A549 (cell line): ENCODE measurements around the gene LMTK3. TPM values are rescaled to one million over a fixed set of nuclear protein-coding genes. Genes with fewer than 3 reads are reported as not detected.
A peak's percentile ranks its signal among the peaks of the same experiment; 100 is the strongest.

Experiments used
- ATAC-seq, 2 experiments: fragments of 200-7000 bp in 1 of 2; fragments of >200 bp in 1 of 2; cut with Nextera tagmentation in 1 of 2; cut with Tn5 transposase in 1 of 2; 3 replicates each; pipeline versions ENCODE4 v1.8.0 to v1.9.1; 2018 to 2020; ENCODE audit warnings: mild to moderate bottlenecking in 1 of 2, moderate library complexity in 1 of 2
- CTCF ChIA-PET: fragments of 300-600 bp; sonication (Branson Sonifier 250); formaldehyde crosslinking; extraction: SDS; loops from one replicate; lab custom pipeline; 2021; ENCODE audit warnings: antibody characterized with exemption, inconsistent platforms; lab: Yijun Ruan, JAX
- POLR2A ChIA-PET: fragments of 350-600 bp; formaldehyde crosslinking; extraction: SDS; loops from one replicate; lab custom pipeline; 2021; ENCODE audit warnings: antibody characterized with exemption, inconsistent platforms; lab: Yijun Ruan, JAX
- DNase-seq, 2 experiments: peaks; one replicate each; pipeline versions ENCODE4 v3.0.0 to v3.0.0-alpha.2; 2011 to 2016; ENCODE audit warnings: low read depth in 1 of 2, low spot score in 1 of 2
- FAIRE-seq: peaks from 2 replicates; lab custom pipeline; 2011; peaks lifted over from hg19 to GRCh38; lab: Jason Lieb, UNC
- H3K27ac ChIP-seq, 2 experiments: fragments of >200 bp; sonication (Bioruptor Twin); formaldehyde crosslinking; 3 replicates each; pipeline ENCODE4 v1.5.1; 2016 to 2017
- H3K4me1 ChIP-seq: fragments of >200 bp; sonication (Bioruptor Twin); formaldehyde crosslinking; 3 replicates; pipeline ENCODE4 v1.6.1; 2016
- H3K4me2 ChIP-seq: fragments of >200 bp; sonication (Bioruptor Twin); formaldehyde crosslinking; 3 replicates; pipeline ENCODE4 v1.6.1; 2016
- H3K4me3 ChIP-seq: fragments of >200 bp; sonication (Bioruptor Twin); formaldehyde crosslinking; 3 replicates; pipeline ENCODE4 v1.5.1; 2016
- H3K9me3 ChIP-seq: fragments of >200 bp; sonication (Bioruptor Twin); formaldehyde crosslinking; 3 replicates; pipeline ENCODE4 v1.6.1; 2016
- CHD4 ChIP-seq: fragments of 200-600 bp; sonication (generic); IDR thresholded peaks from 2 replicates; pipeline ENCODE4 v1.6.1; 2016; ENCODE audit warnings: antibody characterized with exemption, mild to moderate bottlenecking, borderline replicate concordance
- EHF ChIP-seq: fragments of 250-450 bp; sonication (Bioruptor Pico); IDR thresholded peaks from 2 replicates; pipeline ENCODE4 v1.5.0; 2020; ENCODE audit warnings: mild to moderate bottlenecking
- ESRRA ChIP-seq: fragments of 150-350 bp; IDR thresholded peaks from 2 replicates; pipeline ENCODE4 v1.6.1; 2014; ENCODE audit warnings: mild to moderate bottlenecking, low read length, borderline replicate concordance
- GATA3 ChIP-seq: IDR thresholded peaks from 2 replicates; pipeline ENCODE4 v1.6.1; 2012; ENCODE audit warnings: borderline replicate concordance
- HDAC2 ChIP-seq: fragments of 200-600 bp; sonication (generic); IDR thresholded peaks from 2 replicates; pipeline ENCODE4 v1.6.1; 2016
- HMGXB4 ChIP-seq: fragments of 250-450 bp; sonication (Bioruptor Pico); IDR thresholded peaks from 2 replicates; pipeline ENCODE4 v1.5.0; 2021; ENCODE audit warnings: mild to moderate bottlenecking, moderate library complexity, borderline replicate concordance
- POLR2AphosphoS2 ChIP-seq: conservative IDR thresholded peaks from 2 replicates; pipeline ENCODE4 v1.6.1; 2012; ENCODE audit warnings: low read length, improper control_type of control experiment, inconsistent platforms
- TP53 ChIP-seq: fragments of 250-450 bp; sonication (Bioruptor Pico); IDR thresholded peaks from 2 replicates; pipeline ENCODE4 v1.5.0; 2021; ENCODE audit warnings: mild to moderate bottlenecking, moderate library complexity
- ZFP36 ChIP-seq: fragments of 450-650 bp; IDR thresholded peaks from 2 replicates; pipeline ENCODE4 v1.6.1; 2014; ENCODE audit warnings: borderline replicate concordance; ENCODE audit not compliant: partially characterized antibody
- ZNF302 ChIP-seq: fragments of 250-450 bp; sonication (Bioruptor Pico); IDR thresholded peaks from 2 replicates; pipeline ENCODE4 v1.9.0; 2021; ENCODE audit warnings: inconsistent platforms, mild to moderate bottlenecking, moderate library complexity
- WGBS: methylation state at CpG from one replicate; pipeline ENCODE4 v1.1.6; 2017; ENCODE audit errors: missing lambda C conversion rate; 5-methylcytosine and 5-hydroxymethylcytosine counted together
- polyA plus RNA-seq, 4 experiments: library from polyadenylated mRNA; depleted of rRNA in 3 of 4; stranded (reverse); fragments of >200 nt; fragmentation: RNase III in 1 of 4; extraction: RNeasy Plus Mini Kit Qiagen cat#74134 plus additional on column Dnase treatment in 1 of 4; gene quantifications; 2 replicates in 3 of 4; 3 replicates in 1 of 4; pipeline ENCODE4 v1.2.3, GENCODE V29; 2011 to 2017
- TF ChIP-seq, protein P1 (sequence below): IDR thresholded peaks from 2 replicates; pipeline ENCODE4 v1.6.1; 2012; ENCODE audit warnings: low read depth, borderline replicate concordance

LMTK3 gene
- polyA plus RNA-seq, 2 of the 4 experiments (the other 2 are of a cell fraction): 0.62 to 6.1 TPM

DNA sequence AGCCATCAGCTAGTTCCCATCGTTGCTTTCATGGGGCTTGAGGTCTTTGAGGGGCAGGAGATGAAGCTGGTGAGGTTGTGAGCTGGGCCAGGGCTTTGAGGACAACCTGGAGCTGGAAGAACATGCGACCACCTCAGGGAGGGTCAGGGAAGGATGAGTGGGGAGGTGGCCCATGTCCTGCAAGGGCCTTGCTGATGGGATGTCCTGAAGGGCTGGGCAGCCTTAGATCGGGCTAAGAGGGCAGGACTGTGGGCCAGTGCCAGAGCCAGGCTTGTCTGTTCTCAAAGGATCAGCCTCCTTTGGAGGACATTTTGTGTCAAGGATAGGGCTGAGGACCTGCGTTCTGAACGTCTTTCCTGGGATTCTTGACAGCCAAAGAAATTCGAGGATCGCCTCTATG is 31.9 kb downstream of the LMTK3 start:
- no peak for DNase-seq
- Histone ChIP-seq H3K27ac (no peak overlapping the region), H3K4me3 (no peak overlapping the region), H3K4me1 (peaks cover 16% of the 10 kb centered on the region), H3K9me3 (no peaks in the 10 kb centered on the region)
- ChIA-PET POLR2A (interaction anchor here (1.4 to 1.6 kb wide), 2 partner anchors 8 to 13 kb away, joined by 3 read pairs; no protein-coding TSS in a partner anchor), CTCF (interaction anchor here (0.9 to 3.6 kb wide), 5 partner anchors 9 to 109 kb away, joined by 3 to 36 read pairs (median 6); partner anchors contain the start of gene KDELR1)
- 83% methylated on average over 7 of the region's 7 CpGs for WGBS
- no peak for FAIRE-seq
- peak in 1 of 2 experiments; percentile 8; a peak in 3 of 6 replicates for ATAC-seq
- TF ChIP-seq POLR2AphosphoS2: peak; percentile 47; the same call in 1 of the 2 replicates
- TF ChIP-seq EHF (CRISPR knock-in tag): no peak
- no peak for TF ChIP-seq ZNF302 (CRISPR knock-in tag)
- TF ChIP-seq, all 56 proteins: peak for 1
- no peak overlapping the region for H3K4me2 ChIP-seq

GRCh38 chr19:48478339-48479256 is 33.0 kb downstream of the LMTK3 start:
- ChIA-PET CTCF (interaction anchor here (1.1 to 6.5 kb wide), 5 partner anchors 10 to 110 kb away, joined by 4 to 58 read pairs (median 7); partner anchors contain the start of gene KDELR1), POLR2A (interaction anchor here (1.4 kb wide), 1 partner anchor 9 kb away, joined by 3 read pairs; no protein-coding TSS in a partner anchor)
- Histone ChIP-seq H3K4me3 (no peak overlapping the region), H3K9me3 (no peaks in the 10 kb centered on the region), H3K27ac (no peak overlapping the region), H3K4me1 (peaks cover 14% of the 10 kb centered on the region), H3K4me2 (no peak overlapping the region)
- FAIRE-seq (no peak), ATAC-seq (no peak), DNase-seq (no peak)
- WGBS: 93% methylated on average over 16 of the region's 29 CpGs
- no peak for TF ChIP-seq HDAC2
- TF ChIP-seq, all 56 proteins: peak for 0

DNA sequence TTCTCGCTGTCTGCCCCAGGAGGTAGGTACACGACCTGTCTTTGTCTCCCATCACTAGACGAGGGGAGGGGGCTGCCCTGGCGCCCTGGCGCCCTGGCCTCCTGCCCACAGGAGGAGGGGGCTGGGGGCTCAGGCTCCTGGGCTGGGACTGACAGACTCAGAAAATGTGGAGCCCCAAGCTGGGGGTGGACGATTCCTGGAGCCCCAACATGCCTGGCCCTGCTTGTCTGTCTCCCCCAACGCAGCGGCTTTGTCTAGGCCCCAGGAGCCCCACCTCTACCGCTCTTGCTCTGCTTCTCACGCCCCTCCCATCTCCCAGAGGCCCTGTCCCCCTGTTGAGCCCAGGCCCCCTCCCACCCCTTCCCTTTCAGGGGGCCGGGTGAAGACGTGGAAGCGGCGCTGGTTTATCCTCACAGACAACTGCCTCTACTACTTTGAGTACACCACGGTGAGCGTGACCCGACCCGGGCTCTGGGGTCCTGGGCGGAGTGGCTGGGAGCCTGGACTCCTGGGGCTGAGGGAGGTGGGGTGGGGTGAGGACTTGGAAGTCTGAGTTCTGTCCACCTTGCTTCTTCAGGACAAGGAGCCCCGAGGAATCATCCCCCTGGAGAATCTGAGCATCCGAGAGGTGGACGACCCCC is 33.8 kb downstream of the LMTK3 start:
- peaks cover 12% of the 10 kb centered on the region for H3K4me1 ChIP-seq
- WGBS: 87% methylated on average over 22 of the region's 22 CpGs
- 0 out of 6 replicates have a peak overlapping the region, but pooled peaks of 1 of the 2 experiments have one; percentile 6 for H3K27ac ChIP-seq
- H3K4me2 ChIP-seq: no peak overlapping the region
- no peak for TF ChIP-seq TP53 (CRISPR knock-in tag)
- TF ChIP-seq CHD4: no peak
- TF ChIP-seq HMGXB4: no peak
- TF ChIP-seq, protein P1, sequence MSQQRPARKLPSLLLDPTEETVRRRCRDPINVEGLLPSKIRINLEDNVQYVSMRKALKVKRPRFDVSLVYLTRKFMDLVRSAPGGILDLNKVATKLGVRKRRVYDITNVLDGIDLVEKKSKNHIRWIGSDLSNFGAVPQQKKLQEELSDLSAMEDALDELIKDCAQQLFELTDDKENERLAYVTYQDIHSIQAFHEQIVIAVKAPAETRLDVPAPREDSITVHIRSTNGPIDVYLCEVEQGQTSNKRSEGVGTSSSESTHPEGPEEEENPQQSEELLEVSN: no peak
- TF ChIP-seq POLR2AphosphoS2: no peak
- TF ChIP-seq, all 56 proteins: peak for 0
- POLR2A ChIA-PET: no interaction called here
- no peak for ATAC-seq
- no peak overlapping the region for H3K4me3 ChIP-seq
- no peak for FAIRE-seq
- CTCF ChIA-PET: interaction anchor here (6.5 kb wide), 1 partner anchor 11 kb away, joined by 58 read pairs; no protein-coding TSS in a partner anchor
- no peaks in the 10 kb centered on the region for H3K9me3 ChIP-seq
- DNase-seq: no peak

DNA sequence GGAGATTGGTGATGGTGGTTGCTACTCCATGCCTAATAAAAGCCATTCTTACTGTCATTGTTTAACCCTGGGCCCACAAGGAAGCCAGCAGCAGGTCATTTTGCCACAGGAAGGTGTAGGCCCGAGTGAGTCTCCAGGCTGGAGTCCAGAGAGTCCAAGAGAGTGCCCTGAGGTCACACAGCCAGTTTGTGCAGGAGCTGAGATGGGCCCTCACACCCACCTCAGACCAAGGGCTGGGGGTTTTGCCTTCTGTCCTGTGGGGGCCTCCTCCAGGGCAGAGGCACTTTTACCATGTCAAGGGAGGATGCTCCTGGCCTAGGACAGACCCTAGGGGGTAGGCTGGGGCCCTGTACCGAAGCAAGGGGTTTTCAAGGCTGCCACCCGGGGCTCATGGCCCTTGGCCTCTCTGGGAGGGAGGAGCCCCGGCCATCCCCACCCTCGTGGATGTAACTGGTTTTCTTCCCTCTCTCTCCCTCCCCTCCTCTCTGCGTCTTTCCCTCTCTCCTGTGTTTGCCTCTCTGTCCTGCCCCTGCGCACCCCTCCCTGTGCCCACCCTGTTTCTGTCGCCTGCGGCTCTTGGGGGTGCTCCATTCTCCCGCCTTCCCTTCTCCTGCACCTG is 34.5 kb downstream of the LMTK3 start:
- Histone ChIP-seq H3K4me3 (no peak overlapping the region), H3K9me3 (no peaks in the 10 kb centered on the region), H3K27ac (peak overlapping the region in 1 of 2 experiments; percentile 6; a peak in 1 of 6 replicates), H3K4me1 (peaks cover 6% of the 10 kb centered on the region), H3K4me2 (no peak overlapping the region)
- TF ChIP-seq ESRRA (no peak), ZFP36 (no peak), POLR2AphosphoS2 (0 out of 2 replicates have a peak, but pooled peaks have one; percentile 54), GATA3 (no peak)
- ChIA-PET POLR2A (no interaction called here), CTCF (interaction anchor here (6.5 kb wide), 1 partner anchor 11 kb away, joined by 58 read pairs; no protein-coding TSS in a partner anchor)
- no peak for FAIRE-seq
- ATAC-seq: peak in 1 of 2 experiments; percentile 4; a peak in 3 of 6 replicates
- WGBS: 87% methylated on average over 10 of the region's 10 CpGs
- DNase-seq: no peak
